HG03060 (cell line): Measurements from ENCODE around the gene PCDHGA7.
"Not testable (repeated sequence)": the region's sequence is repeated elsewhere in the genome, so short reads cannot be mapped to it uniquely, and the experiment has no call there.

Experiments
- ATAC-seq: cut with Tn5 transposase; IDR thresholded peaks from one replicate; pipeline ENCODE4 v1.9.1; 2021; ENCODE audit warnings: low read depth, moderate number of reproducible peaks; ENCODE audit not compliant: unreplicated experiment

The PCDHGA7 gene

DNA sequence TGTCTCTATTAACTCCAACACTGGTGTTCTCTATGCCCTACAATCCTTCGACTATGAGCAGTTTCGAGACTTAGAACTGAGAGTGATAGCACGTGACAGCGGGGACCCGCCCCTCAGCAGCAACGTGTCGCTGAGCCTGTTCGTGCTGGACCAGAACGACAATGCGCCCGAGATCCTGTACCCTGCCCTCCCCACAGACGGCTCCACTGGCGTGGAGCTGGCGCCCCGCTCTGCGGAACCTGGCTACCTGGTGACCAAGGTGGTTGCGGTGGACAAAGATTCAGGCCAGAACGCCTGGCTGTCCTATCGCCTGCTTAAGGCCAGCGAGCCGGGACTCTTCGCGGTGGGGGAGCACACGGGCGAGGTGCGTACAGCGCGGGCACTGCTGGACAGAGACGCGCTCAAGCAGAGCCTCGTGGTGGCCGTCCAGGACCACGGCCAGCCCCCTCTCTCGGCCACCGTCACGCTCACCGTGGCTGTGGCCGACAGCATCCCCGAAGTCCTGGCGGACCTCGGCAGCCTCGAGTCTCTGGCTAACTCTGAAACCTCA, 40.3 kb downstream of the PCDHGA7 start:
- no peak for ATAC-seq

DNA sequence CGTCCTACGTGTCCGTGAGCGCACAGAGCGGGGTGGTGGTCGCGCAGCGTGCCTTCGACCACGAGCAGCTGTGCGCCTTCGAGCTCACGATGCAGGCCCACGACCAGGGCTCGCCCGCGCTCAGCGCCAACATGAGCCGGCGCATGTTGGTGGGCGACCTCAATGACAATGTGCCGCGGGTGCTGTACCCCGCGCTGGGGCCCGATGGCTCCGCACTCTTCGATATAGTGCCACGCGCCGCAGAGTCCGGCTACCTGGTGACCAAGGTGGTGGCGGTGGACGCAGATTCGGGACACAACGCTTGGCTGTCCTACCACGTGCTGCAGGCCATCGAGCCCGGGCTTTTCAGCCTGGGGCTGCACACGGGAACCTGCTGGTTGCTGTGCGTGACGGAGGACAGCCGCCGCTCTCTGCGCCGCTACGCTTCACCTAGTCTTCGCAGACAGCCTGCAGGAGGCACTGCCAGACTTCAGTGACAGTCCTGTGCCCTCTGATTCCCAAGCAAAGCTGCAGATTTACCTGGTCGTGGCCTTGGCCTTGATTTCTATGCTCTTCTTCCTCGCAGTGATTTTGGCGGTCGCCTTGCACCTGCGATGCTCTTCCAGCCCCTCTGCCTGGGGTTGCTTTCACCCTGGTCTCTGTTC, 45.4 kb downstream of the PCDHGA7 start:
- no peak for ATAC-seq

GRCh38 chr5:141430332-141431113, 48.0 kb downstream of the PCDHGA7 start, which contains the start of gene PCDHGA12:
TSS of gene PCDHGA12 (plus strand) at chr5:141430507. CDS start at chr5:141430760, 253 bp downstream.
- peak; percentile 85 for ATAC-seq

DNA sequence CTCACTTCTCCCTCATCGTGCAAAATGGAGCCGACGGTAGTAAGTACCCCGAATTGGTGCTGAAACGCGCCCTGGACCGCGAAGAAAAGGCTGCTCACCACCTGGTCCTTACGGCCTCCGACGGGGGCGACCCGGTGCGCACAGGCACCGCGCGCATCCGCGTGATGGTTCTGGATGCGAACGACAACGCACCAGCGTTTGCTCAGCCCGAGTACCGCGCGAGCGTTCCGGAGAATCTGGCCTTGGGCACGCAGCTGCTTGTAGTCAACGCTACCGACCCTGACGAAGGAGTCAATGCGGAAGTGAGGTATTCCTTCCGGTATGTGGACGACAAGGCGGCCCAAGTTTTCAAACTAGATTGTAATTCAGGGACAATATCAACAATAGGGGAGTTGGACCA, 48.7 kb downstream of the PCDHGA7 start:
- ATAC-seq = no peak

DNA sequence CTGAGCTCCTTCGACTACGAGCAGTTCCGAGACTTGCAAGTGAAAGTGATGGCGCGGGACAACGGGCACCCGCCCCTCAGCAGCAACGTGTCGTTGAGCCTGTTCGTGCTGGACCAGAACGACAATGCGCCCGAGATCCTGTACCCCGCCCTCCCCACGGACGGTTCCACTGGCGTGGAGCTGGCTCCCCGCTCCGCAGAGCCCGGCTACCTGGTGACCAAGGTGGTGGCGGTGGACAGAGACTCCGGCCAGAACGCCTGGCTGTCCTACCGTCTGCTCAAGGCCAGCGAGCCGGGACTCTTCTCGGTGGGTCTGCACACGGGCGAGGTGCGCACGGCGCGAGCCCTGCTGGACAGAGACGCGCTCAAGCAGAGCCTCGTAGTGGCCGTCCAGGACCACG, 49.8 kb downstream of the PCDHGA7 start:
- not testable (repeated sequence) for ATAC-seq

DNA sequence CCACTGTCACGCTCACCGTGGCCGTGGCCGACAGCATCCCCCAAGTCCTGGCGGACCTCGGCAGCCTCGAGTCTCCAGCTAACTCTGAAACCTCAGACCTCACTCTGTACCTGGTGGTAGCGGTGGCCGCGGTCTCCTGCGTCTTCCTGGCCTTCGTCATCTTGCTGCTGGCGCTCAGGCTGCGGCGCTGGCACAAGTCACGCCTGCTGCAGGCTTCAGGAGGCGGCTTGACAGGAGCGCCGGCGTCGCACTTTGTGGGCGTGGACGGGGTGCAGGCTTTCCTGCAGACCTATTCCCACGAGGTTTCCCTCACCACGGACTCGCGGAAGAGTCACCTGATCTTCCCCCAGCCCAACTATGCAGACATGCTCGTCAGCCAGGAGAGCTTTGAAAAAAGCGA, 50.2 kb downstream of the PCDHGA7 start:
- ATAC-seq = not testable (repeated sequence)

DNA sequence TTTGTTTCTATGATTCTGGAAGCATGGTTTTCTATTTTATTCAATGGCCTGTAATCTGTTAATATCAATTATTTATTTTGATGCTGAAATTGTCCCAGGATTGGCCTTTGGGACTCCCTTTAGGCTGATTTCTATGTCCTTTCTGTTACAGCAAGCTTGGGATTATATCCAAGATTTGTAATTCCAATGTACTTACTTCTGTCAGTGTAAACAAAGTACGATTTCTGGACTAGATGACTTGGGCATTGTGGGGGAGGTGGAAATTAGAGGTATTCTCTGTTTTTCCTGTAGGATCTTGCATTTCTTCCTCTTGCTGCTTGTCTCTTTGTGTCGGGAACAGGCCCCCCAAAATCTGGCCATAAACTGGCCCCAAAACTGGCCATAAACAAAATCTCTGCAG, 51.5 kb downstream of the PCDHGA7 start:
- no peak for ATAC-seq
